ENCODE data around the gene PVALB. TPM values are rescaled to one million over a fixed set of nuclear protein-coding genes. Genes with fewer than 3 reads are reported as not detected.

Gene PVALB
- total and polyA plus RNA-seq, 2 of the 4 experiments (the other 2 are of a cell fraction): not detected

DNA sequence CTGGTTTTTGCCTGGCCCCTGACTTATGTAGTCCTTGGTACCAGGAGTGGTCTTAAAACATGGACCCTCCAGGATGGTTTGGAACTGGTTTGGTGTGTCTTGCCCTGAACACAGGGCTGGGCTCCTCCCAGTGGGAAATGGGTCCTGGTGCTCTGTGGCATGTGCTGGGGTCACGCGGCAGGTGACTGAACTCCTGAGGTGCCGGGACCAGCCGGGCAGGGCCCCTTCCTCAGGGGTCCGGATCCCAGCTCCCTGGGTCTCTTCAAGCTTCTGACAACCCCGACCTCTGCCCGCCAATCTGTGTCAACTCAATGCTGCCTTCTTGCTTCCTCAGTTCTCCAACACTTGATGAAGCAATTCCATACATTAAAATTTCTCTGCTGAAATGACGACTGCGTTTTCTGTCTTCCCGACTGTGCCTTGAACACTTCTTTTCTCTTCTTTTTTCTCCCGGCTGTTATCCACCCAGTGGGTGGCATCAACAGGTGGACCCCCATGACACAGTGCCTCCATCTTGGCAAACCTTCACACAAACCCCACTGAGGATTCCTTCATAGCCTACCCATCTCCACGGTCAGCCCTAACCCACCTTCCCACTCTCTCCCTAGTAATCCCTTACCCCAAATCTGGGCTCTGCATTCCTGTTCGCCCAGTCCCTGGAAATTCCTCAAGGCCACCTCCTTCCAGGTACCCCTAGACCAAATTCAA lies 45.3 kb downstream of the PVALB start:
- H3K9me1 ChIP-seq (ENCODE audit: insufficient read depth, low read length): no peaks in the 10 kb centered on the region
- no peak for TF ChIP-seq NFE2L2 (IDR thresholded peaks at IDR 0.05; ENCODE audit: low read depth, low read length)
- TF ChIP-seq BHLHE40 (IDR thresholded peaks at IDR 0.05; ENCODE audit: low read depth, low read length): no peak
- no peak for TF ChIP-seq MXI1 (IDR thresholded peaks at IDR 0.05; ENCODE audit: borderline replicate concordance, low read depth, low read length)
- no peak for TF ChIP-seq MAFK (IDR thresholded peaks at IDR 0.05; ENCODE audit: low read depth, low read length)
- no peak for TF ChIP-seq MAZ (IDR thresholded peaks at IDR 0.05; ENCODE audit: borderline replicate concordance, low read depth, low read length)
- TF ChIP-seq CEBPB (IDR thresholded peaks at IDR 0.05; ENCODE audit: low read depth, low read length): no peak
- no peak for TF ChIP-seq SMC3 (IDR thresholded peaks at IDR 0.05; ENCODE audit: low read depth, low read length)
- no peak for TF ChIP-seq FOS (IDR thresholded peaks at IDR 0.05; ENCODE audit: low read depth, low read length)
- TF ChIP-seq, protein P1, sequence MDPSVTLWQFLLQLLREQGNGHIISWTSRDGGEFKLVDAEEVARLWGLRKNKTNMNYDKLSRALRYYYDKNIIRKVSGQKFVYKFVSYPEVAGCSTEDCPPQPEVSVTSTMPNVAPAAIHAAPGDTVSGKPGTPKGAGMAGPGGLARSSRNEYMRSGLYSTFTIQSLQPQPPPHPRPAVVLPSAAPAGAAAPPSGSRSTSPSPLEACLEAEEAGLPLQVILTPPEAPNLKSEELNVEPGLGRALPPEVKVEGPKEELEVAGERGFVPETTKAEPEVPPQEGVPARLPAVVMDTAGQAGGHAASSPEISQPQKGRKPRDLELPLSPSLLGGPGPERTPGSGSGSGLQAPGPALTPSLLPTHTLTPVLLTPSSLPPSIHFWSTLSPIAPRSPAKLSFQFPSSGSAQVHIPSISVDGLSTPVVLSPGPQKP (IDR thresholded peaks at IDR 0.05; ENCODE audit: borderline replicate concordance, low read depth, low read length): no peak
- no peak for TF ChIP-seq RFX5 (IDR thresholded peaks at IDR 0.05; ENCODE audit: low read depth, low read length)
- TF ChIP-seq CHD1 (IDR thresholded peaks at IDR 0.05; ENCODE audit: low read depth, low read length): no peak
- H3K27me3 ChIP-seq (ENCODE audit: control insufficient read depth, insufficient read depth, low read length): no peaks in the 10 kb centered on the region
- H3K79me1 ChIP-seq (ENCODE audit: low read depth in 1 of 2, low read length in 2 of 2): peaks cover 12 to 18% of the 10 kb centered on the region in 2 experiments; a peak in 3 of 4 replicates
- no peak overlapping the region for H3K18ac ChIP-seq (ENCODE audit: low read depth, low read length)
- H3K36me3 ChIP-seq (ENCODE audit: control insufficient read depth, insufficient read depth, low read length): peaks cover 10% of the 10 kb centered on the region
- CTCF ChIA-PET: interaction anchor here (0.7 kb wide), 1 partner anchor 210 kb away, joined by 4 read pairs; no protein-coding TSS in a partner anchor
- H3K4ac ChIP-seq (ENCODE audit: low read depth, low read length): no peak overlapping the region
- H2BK20ac ChIP-seq (ENCODE audit: low read depth, low read length): no peak overlapping the region
- no peak overlapping the region for H3K14ac ChIP-seq (replicated peaks; ENCODE audit: low read depth, low read length)
- peaks cover 4% of the 10 kb centered on the region for H3K4me1 ChIP-seq (ENCODE audit: control insufficient read depth, insufficient read depth, low read length)
- no peak overlapping the region for H2BK5ac ChIP-seq (ENCODE audit: low read depth, low read length, poor library complexity, severe bottlenecking)
- no peak overlapping the region for H2BK120ac ChIP-seq (ENCODE audit: low read depth, low read length)
- H4K5ac ChIP-seq (ENCODE audit: low read depth, low read length): no peak overlapping the region
- H3K4me2 ChIP-seq (ENCODE audit: low read depth, low read length): no peak overlapping the region
- no peak overlapping the region for H2AFZ ChIP-seq (replicated peaks; ENCODE audit: low read length, poor library complexity)
- no peak for DNase-seq
- POLR2A ChIA-PET (ENCODE audit: unreplicated experiment): no interaction called here
- H2AK5ac ChIP-seq (ENCODE audit: low read depth, low read length): no peak overlapping the region
- no peak overlapping the region for H2BK15ac ChIP-seq (ENCODE audit: low read depth, low read length)
- H3K4me3 ChIP-seq (ENCODE audit: insufficient read depth, low read depth, low read length): no peak overlapping the region
- no peak overlapping the region for H4K8ac ChIP-seq (ENCODE audit: low read depth in 2 of 2, low read length in 2 of 2)
- intact Hi-C loops (cut with micrococcal nuclease) (no loop called here), in situ Hi-C loops (cut with MboI; ENCODE audit: low sequenced_read_pairs) (loop anchor here (10.0 kb wide), 1 partner anchor 227 kb away; no protein-coding TSS in a partner anchor), dilution Hi-C loops (cut with HindIII; ENCODE audit: low sequenced_read_pairs, unreplicated experiment) (no loop called here)
- H3K9ac ChIP-seq (ENCODE audit: low read depth, low read length): no peak overlapping the region
- no peak overlapping the region for H3K27ac ChIP-seq (ENCODE audit: insufficient read depth, low read length)
- no TSS peak for BruUV-seq (replicated peaks)
- no peak for ATAC-seq (ENCODE audit: low read depth)
- no peaks in the 10 kb centered on the region for H3K9me3 ChIP-seq (ENCODE audit: control insufficient read depth, insufficient read depth, low read length)
- no peak overlapping the region for H3K56ac ChIP-seq (ENCODE audit: extremely low read depth, insufficient read depth, low read length)
- H4K20me1 ChIP-seq (ENCODE audit: insufficient read depth, low read length): no peaks in the 10 kb centered on the region
- H4K91ac ChIP-seq (ENCODE audit: insufficient read depth, low read depth, low read length): no peak overlapping the region
- 94% methylated on average over 8 of the region's 13 CpGs; no CpG with 5 or more reads in 1 of the 2 experiments for WGBS, 2 experiments (ENCODE audit: extremely low coverage in 2 of 2, insufficient read length in 1 of 2)
- no peak overlapping the region for H2AK9ac ChIP-seq (replicated peaks; ENCODE audit: low read depth, low read length, poor library complexity)
- no peak overlapping the region for H3K23ac ChIP-seq (ENCODE audit: low read depth, low read length)
